ENCODE results near the gene PHKG2. TPM values are rescaled to one million over a fixed set of nuclear protein-coding genes. Genes with fewer than 3 reads are reported as not detected.

Gene PHKG2
- total RNA-seq, 1 donor from 2014 or later: 31.1 TPM

DNA sequence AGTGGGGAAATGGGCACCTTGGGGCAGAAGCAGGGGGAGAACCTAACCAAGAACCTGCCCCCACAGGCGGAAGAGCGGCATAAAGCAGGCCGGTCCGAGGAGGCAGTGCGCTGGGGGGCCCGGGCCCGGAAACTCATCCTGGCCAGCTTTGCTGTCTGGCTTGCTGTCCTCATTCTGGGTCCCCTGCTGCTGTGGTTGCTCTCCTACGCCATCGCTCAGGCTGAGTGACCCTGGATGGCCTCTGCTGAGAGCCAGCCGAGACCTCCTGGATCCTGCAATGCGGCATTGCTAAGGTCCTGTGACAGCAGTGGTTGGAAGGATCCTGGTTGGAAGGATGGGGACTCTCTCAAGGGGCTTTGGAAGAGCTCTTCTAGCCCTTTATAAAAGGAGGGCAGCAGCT lies 4.5 kb upstream of the PHKG2 start:
- DNase-seq (ENCODE audit: extremely low spot score, unreplicated experiment): no peak
- H3K27me3 Mint-ChIP-seq (ENCODE audit: unreplicated experiment): no peaks in the 10 kb centered on the region
- peaks cover 23% of the 10 kb centered on the region for H3K36me3 Mint-ChIP-seq (ENCODE audit: unreplicated experiment)
- H3K4me3 Mint-ChIP-seq (ENCODE audit: unreplicated experiment): no peak overlapping the region
- H3K9me3 Mint-ChIP-seq (ENCODE audit: unreplicated experiment): no peaks in the 10 kb centered on the region
- no peak overlapping the region for H3K27ac Mint-ChIP-seq (ENCODE audit: unreplicated experiment)
- peaks cover 28% of the 10 kb centered on the region for H3K4me1 Mint-ChIP-seq (ENCODE audit: unreplicated experiment)
- TF ChIP-seq, protein P1, sequence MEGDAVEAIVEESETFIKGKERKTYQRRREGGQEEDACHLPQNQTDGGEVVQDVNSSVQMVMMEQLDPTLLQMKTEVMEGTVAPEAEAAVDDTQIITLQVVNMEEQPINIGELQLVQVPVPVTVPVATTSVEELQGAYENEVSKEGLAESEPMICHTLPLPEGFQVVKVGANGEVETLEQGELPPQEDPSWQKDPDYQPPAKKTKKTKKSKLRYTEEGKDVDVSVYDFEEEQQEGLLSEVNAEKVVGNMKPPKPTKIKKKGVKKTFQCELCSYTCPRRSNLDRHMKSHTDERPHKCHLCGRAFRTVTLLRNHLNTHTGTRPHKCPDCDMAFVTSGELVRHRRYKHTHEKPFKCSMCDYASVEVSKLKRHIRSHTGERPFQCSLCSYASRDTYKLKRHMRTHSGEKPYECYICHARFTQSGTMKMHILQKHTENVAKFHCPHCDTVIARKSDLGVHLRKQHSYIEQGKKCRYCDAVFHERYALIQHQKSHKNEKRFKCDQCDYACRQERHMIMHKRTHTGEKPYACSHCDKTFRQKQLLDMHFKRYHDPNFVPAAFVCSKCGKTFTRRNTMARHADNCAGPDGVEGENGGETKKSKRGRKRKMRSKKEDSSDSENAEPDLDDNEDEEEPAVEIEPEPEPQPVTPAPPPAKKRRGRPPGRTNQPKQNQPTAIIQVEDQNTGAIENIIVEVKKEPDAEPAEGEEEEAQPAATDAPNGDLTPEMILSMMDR (IDR thresholded peaks at IDR 0.05): no peak

DNA sequence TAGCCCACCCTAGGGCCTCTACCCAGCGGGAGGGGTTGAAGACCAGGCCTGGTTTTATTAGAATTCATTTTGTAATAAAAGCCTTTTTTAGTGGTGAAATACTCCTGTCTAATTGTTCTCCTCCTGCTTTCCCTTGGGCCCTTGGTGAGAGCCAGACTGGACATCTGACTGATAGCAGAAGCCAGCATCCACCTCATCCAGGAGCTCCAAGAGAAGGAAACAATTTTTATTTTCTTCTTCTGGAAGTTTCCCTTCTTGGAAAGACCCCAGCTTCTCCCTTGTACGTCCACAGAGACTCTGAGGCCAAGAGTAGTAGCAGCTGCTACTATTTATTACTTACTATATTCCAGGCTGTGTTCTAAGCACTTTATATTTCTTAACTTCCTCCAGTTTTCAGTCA lies 4.0 kb upstream of the PHKG2 start:
- Mint-ChIP-seq H3K9me3 (ENCODE audit: unreplicated experiment) (no peaks in the 10 kb centered on the region), H3K27ac (ENCODE audit: unreplicated experiment) (no peak overlapping the region), H3K27me3 (ENCODE audit: unreplicated experiment) (no peaks in the 10 kb centered on the region), H3K36me3 (ENCODE audit: unreplicated experiment) (peaks cover 20% of the 10 kb centered on the region), H3K4me1 (ENCODE audit: unreplicated experiment) (peaks cover 27% of the 10 kb centered on the region), H3K4me3 (ENCODE audit: unreplicated experiment) (no peak overlapping the region)
- no peak for DNase-seq (ENCODE audit: extremely low spot score, unreplicated experiment)
- TF ChIP-seq, protein P1 (IDR thresholded peaks at IDR 0.05): no peak

DNA sequence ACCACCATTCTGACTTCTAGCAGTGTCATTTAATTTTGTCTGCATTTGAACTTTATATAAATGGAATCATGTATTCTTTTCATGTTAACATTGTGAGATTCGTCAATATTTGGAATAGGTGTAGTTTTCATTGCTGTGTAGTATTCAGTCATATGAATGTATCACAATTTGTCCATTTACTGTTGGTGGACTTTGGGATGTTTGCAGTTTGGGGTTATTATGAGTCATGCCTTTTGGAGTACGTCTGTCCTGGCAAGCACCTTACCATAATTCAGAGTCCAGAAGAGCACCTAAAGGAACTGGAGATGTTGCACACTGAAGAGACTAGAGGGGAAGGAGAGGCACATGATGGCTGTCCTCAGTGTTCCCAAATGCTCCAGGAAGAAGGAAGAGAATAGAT lies 3.1 kb upstream of the PHKG2 start:
- Mint-ChIP-seq H3K36me3 (ENCODE audit: unreplicated experiment) (peaks cover 19% of the 10 kb centered on the region), H3K27me3 (ENCODE audit: unreplicated experiment) (no peaks in the 10 kb centered on the region), H3K4me3 (ENCODE audit: unreplicated experiment) (no peak overlapping the region), H3K4me1 (ENCODE audit: unreplicated experiment) (peaks cover 32% of the 10 kb centered on the region), H3K9me3 (ENCODE audit: unreplicated experiment) (no peaks in the 10 kb centered on the region), H3K27ac (ENCODE audit: unreplicated experiment) (no peak overlapping the region)
- TF ChIP-seq, protein P1 (IDR thresholded peaks at IDR 0.05): no peak
- DNase-seq (ENCODE audit: extremely low spot score, unreplicated experiment): no peak

DNA sequence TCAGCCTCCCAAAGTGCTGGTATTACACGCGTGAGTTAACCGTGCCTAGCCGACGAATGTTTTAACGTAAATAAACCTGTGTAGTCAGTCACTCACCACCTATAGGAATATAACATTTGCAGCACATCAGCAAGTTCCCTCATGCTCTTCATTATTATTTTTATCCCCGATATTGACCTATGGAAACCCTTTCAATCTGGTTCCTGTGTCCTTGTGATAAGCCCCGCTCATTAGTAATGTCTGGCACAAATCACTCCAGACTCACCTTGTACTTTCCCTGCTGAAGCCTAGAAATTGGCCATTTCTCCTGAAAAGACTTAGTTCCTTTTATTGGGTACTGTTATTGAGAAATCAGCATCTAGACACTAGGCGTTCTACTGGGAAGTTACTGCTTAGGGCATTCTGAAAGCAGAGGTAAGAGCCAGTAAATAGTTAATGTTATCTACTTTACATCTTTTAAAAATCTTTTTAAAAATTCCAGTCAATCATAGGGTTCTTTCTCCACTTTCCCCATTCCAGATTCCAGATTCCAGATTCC lies 1.5 kb upstream of the PHKG2 start:
- Mint-ChIP-seq H3K4me3 (ENCODE audit: unreplicated experiment) (no peak overlapping the region), H3K9me3 (ENCODE audit: unreplicated experiment) (no peaks in the 10 kb centered on the region), H3K27ac (ENCODE audit: unreplicated experiment) (no peak overlapping the region), H3K4me1 (ENCODE audit: unreplicated experiment) (peaks cover 17% of the 10 kb centered on the region), H3K36me3 (ENCODE audit: unreplicated experiment) (peaks cover 13% of the 10 kb centered on the region), H3K27me3 (ENCODE audit: unreplicated experiment) (no peaks in the 10 kb centered on the region)
- TF ChIP-seq, protein P1 (IDR thresholded peaks at IDR 0.05): no peak
- DNase-seq (ENCODE audit: extremely low spot score, unreplicated experiment): no peak

DNA sequence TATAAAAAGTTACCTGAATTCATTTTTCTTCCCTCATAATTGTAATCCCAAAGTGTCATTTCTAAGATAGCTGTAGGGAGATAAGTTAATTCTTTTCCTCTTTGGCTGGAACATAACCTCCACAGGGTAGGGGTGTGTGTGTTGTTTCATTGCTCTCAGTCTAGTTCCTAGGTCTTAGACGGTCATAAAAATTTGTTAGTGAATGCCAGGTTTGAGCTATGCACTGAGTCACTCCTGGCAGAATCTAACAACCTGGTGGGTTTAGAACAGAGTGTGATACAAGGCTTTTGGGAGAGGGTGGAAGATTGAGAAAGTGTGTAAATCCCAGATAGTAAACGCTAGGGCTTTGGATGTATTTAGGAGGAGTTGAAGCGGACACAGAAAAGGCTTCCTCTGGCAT lies 894 bp upstream of the PHKG2 start:
- TF ChIP-seq, protein P1 (IDR thresholded peaks at IDR 0.05): no peak
- Mint-ChIP-seq H3K4me1 (ENCODE audit: unreplicated experiment) (peaks cover 17% of the 10 kb centered on the region), H3K27me3 (ENCODE audit: unreplicated experiment) (no peaks in the 10 kb centered on the region), H3K4me3 (ENCODE audit: unreplicated experiment) (peak overlapping the region; percentile 90), H3K36me3 (ENCODE audit: unreplicated experiment) (peaks cover 7% of the 10 kb centered on the region), H3K9me3 (ENCODE audit: unreplicated experiment) (no peaks in the 10 kb centered on the region), H3K27ac (ENCODE audit: unreplicated experiment) (peak overlapping the region; percentile 90)
- DNase-seq (ENCODE audit: extremely low spot score, unreplicated experiment): no peak
